GM23248 (cell line): ENCODE measurements around the gene HLA-A.

ENCODE experiments used
- EZH2 ChIP-seq: fragments of 200-600 bp; sonication (generic); IDR thresholded peaks from 2 replicates; pipeline ENCODE4 v1.6.1; 2018; ENCODE audit warnings: antibody characterized with exemption, mild to moderate bottlenecking; ENCODE audit not compliant: insufficient read depth, poor library complexity, severe bottlenecking
- EZH2phosphoT487 ChIP-seq: fragments of 200-600 bp; sonication (generic); IDR thresholded peaks from 2 replicates; pipeline ENCODE4 v1.6.1; 2018; ENCODE audit warnings: antibody characterized with exemption, moderate library complexity, mild to moderate bottlenecking, low read depth; ENCODE audit not compliant: insufficient read depth

DNA sequence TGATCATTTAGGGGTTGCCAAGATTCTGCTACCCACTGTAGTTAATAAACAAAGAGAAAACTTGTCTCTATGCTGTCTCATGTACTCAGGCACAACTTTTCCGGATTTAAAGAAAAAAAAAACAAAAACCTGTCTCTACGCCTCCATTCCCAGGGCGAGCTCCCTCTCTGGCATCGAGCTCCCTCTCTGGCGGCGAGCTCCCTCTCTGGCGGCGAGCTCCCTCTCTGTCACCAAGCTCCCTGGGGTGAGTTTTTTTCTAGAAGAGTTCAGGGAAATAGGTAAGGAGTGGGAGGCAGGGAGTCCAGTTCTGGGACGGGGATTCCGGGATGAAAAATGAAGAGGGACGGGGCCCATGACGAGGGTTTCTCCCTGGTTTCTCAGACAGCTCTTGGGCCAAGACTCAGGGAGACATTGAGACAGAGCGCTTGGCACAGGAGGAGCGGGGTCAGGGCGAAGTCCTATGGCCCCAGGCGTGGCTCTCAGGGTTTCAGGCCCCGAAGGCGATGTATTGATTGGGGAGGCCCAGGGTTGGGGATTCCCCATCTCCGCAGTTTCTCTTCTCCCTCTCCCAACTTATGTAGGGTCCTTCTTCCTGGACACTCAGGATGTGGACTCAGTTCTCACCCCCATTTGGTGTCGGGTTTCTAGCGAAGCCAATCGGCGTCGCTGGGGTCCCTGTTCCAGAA, 16.5 kb upstream of the HLA-A start:
- no peak for TF ChIP-seq EZH2
- no peak for TF ChIP-seq EZH2phosphoT487
